IPS-15b (cell line): ENCODE results near the gene SMPX.

Experiments used
- H3K27me3 ChIP-seq: one replicate; pipeline ENCODE4 v1.6.1; 2013; ENCODE audit warnings: low read length; ENCODE audit not compliant: control insufficient read depth, insufficient read depth
- H3K36me3 ChIP-seq: one replicate; pipeline ENCODE4 v1.6.1; 2013; ENCODE audit warnings: low read length; ENCODE audit not compliant: control insufficient read depth, insufficient read depth
- H3K4me1 ChIP-seq: one replicate; pipeline ENCODE4 v1.6.1; 2013; ENCODE audit warnings: mild to moderate bottlenecking, low read length; ENCODE audit not compliant: control insufficient read depth, insufficient read depth
- H3K4me3 ChIP-seq: one replicate; pipeline ENCODE4 v1.5.1; 2013; ENCODE audit warnings: low read depth, low read length
- H3K9ac ChIP-seq: one replicate; pipeline ENCODE4 v1.6.1; 2013; ENCODE audit warnings: low read depth, mild to moderate bottlenecking, low read length
- H3K9me3 ChIP-seq: one replicate; pipeline ENCODE4 v1.6.1; 2013; ENCODE audit warnings: mild to moderate bottlenecking, low read length; ENCODE audit not compliant: control insufficient read depth, insufficient read depth

SMPX gene

GRCh38 chrX:21666679-21667078 is 91.2 kb downstream of the SMPX start:
- Histone ChIP-seq H3K36me3 (no peaks in the 10 kb centered on the region), H3K27me3 (no peaks in the 10 kb centered on the region), H3K4me1 (no peaks in the 10 kb centered on the region), H3K9ac (no peak overlapping the region), H3K4me3 (no peak overlapping the region), H3K9me3 (no peaks in the 10 kb centered on the region)

- no peaks in the 10 kb centered on the region for H3K9me3 ChIP-seq
Observed at GRCh38 chrX:21666252-21666651, 91.7 kb downstream of the SMPX start.

GRCh38 chrX:21662761-21663160 is 95.2 kb downstream of the SMPX start:
- H3K4me3 ChIP-seq, result no peak overlapping the region
- H3K36me3 ChIP-seq, result no peaks in the 10 kb centered on the region
- no peaks in the 10 kb centered on the region for H3K27me3 ChIP-seq
- H3K9me3 ChIP-seq, result no peaks in the 10 kb centered on the region
- H3K4me1 ChIP-seq, result no peaks in the 10 kb centered on the region
- no peak overlapping the region for H3K9ac ChIP-seq

More at GRCh38 chrX:21666252-21666651, 91.7 kb downstream of the SMPX start:
- Histone ChIP-seq H3K4me3 (no peak overlapping the region), H3K4me1 (no peaks in the 10 kb centered on the region), H3K9ac (no peak overlapping the region), H3K27me3 (no peaks in the 10 kb centered on the region), H3K36me3 (no peaks in the 10 kb centered on the region)

- no peaks in the 10 kb centered on the region for H3K36me3 ChIP-seq
- H3K9ac ChIP-seq, result no peak overlapping the region
- H3K27me3 ChIP-seq, result no peaks in the 10 kb centered on the region
- H3K9me3 ChIP-seq, result no peaks in the 10 kb centered on the region
- H3K4me1 ChIP-seq, result no peaks in the 10 kb centered on the region
- H3K4me3 ChIP-seq, result no peak overlapping the region
Observed at GRCh38 chrX:21661316-21661715, 96.6 kb downstream of the SMPX start.

- no peaks in the 10 kb centered on the region for H3K27me3 ChIP-seq
- no peaks in the 10 kb centered on the region for H3K36me3 ChIP-seq
- H3K4me1 ChIP-seq, result no peaks in the 10 kb centered on the region
- H3K9ac ChIP-seq, result no peak overlapping the region
- H3K4me3 ChIP-seq, result no peak overlapping the region
- H3K9me3 ChIP-seq, result no peaks in the 10 kb centered on the region
Observed at GRCh38 chrX:21660156-21660555, 97.8 kb downstream of the SMPX start.

- H3K4me1 ChIP-seq, result no peaks in the 10 kb centered on the region
- H3K9me3 ChIP-seq, result no peaks in the 10 kb centered on the region
- no peak overlapping the region for H3K4me3 ChIP-seq
- no peaks in the 10 kb centered on the region for H3K36me3 ChIP-seq
- H3K9ac ChIP-seq, result no peak overlapping the region
- no peaks in the 10 kb centered on the region for H3K27me3 ChIP-seq
Observed at GRCh38 chrX:21659320-21659719, 98.6 kb downstream of the SMPX start.

- no peaks in the 10 kb centered on the region for H3K27me3 ChIP-seq
- H3K9ac ChIP-seq, result peak overlapping the region; percentile 65
- no peaks in the 10 kb centered on the region for H3K36me3 ChIP-seq
- no peaks in the 10 kb centered on the region for H3K9me3 ChIP-seq
- peak overlapping the region; percentile 33 for H3K4me3 ChIP-seq
- H3K4me1 ChIP-seq, result no peaks in the 10 kb centered on the region
Observed at GRCh38 chrX:21658746-21659145, 99.2 kb downstream of the SMPX start.

GRCh38 chrX:21658152-21658737 is 99.7 kb downstream of the SMPX start, which contains the start of gene KLHL34:
Gene KLHL34, minus strand, starts transcription at chrX:21658330. Its CDS starts 542 bp downstream, at chrX:21657788.
- H3K9me3 ChIP-seq, result no peaks in the 10 kb centered on the region
- H3K27me3 ChIP-seq, result no peaks in the 10 kb centered on the region
- no peaks in the 10 kb centered on the region for H3K36me3 ChIP-seq
- H3K9ac ChIP-seq, result peak within 1 kb of the TSS; percentile 65
- H3K4me3 ChIP-seq, result peak within 1 kb of the TSS; percentile 33
- H3K4me1 ChIP-seq, result no peaks in the 10 kb centered on the region

GRCh38 chrX:21657318-21658151 is 100.4 kb downstream of the SMPX start:
- H3K27me3 ChIP-seq, result no peaks in the 10 kb centered on the region
- peak overlapping the region; percentile 33 for H3K4me3 ChIP-seq
- H3K36me3 ChIP-seq, result no peaks in the 10 kb centered on the region
- peak overlapping the region; percentile 65 for H3K9ac ChIP-seq
- H3K4me1 ChIP-seq, result no peaks in the 10 kb centered on the region
- H3K9me3 ChIP-seq, result no peaks in the 10 kb centered on the region

GRCh38 chrX:21656587-21657317 is 101.2 kb downstream of the SMPX start:
- Histone ChIP-seq H3K4me3 (no peak overlapping the region), H3K9me3 (no peaks in the 10 kb centered on the region), H3K36me3 (no peaks in the 10 kb centered on the region), H3K9ac (no peak overlapping the region), H3K27me3 (no peaks in the 10 kb centered on the region), H3K4me1 (no peaks in the 10 kb centered on the region)
